Fibroblast of skin of scalp (primary cell): ENCODE data around the gene PEX16.

Experiments used
- DNase-seq: peaks from one replicate; pipeline ENCODE4 v3.0.0-alpha.2; 2013

The PEX16 gene

GRCh38 chr11:45876401-45876800, 41.3 kb downstream of the PEX16 start:
- DNase-seq, result no peak

GRCh38 chr11:45872651-45873356, 44.9 kb downstream of the PEX16 start:
- DNase-seq, result peak; percentile 88

GRCh38 chr11:45871638-45872037, 46.0 kb downstream of the PEX16 start:
- DNase-seq, result no peak

GRCh38 chr11:45870706-45871105, 47.0 kb downstream of the PEX16 start:
- no peak for DNase-seq

GRCh38 chr11:45869551-45869950, 48.1 kb downstream of the PEX16 start:
- DNase-seq, result no peak

GRCh38 chr11:45864041-45864440, 53.6 kb downstream of the PEX16 start:
- no peak for DNase-seq

- DNase-seq, result no peak
Measured at GRCh38 chr11:45860764-45861510, 56.7 kb downstream of the PEX16 start.

GRCh38 chr11:45860348-45860747, 57.3 kb downstream of the PEX16 start:
- no peak for DNase-seq
